K562 (cell line): ENCODE data around the gene APOA1. TPM values are rescaled to one million over a fixed set of nuclear protein-coding genes. Genes with fewer than 3 reads are reported as not detected.
A peak's percentile ranks its signal among the peaks of the same experiment; 100 is the strongest.

Experiments used
- ATAC-seq: fragments of 200-7000 bp; cut with Tn5 transposase; 3 replicates; pipeline ENCODE4 v1.9.1; 2020; ENCODE audit warnings: moderate library complexity
- BruUV-seq: library from RNA; stranded (reverse); fragments of 400-500 nt; replicated peaks from 2 replicates; lab custom pipeline; 2021; lab: Mats Ljungman, UMichigan
- CTCF ChIA-PET: fragments of 300-600 bp; formaldehyde crosslinking; extraction: SDS; loops from one replicate; lab custom pipeline; 2021; ENCODE audit warnings: low intra/inter-chr PET ratio; lab: Yijun Ruan, JAX
- POLR2A ChIA-PET: fragments of 300-600, 350-650 bp; sonication (Branson Sonifier 250); formaldehyde crosslinking; extraction: SDS; loops from one replicate; lab custom pipeline; 2021; ENCODE audit warnings: antibody characterized with exemption, inconsistent platforms; lab: Yijun Ruan, JAX
- DNase-seq, 4 experiments: peaks; one replicate each; pipeline versions ENCODE4 v3.0.0 to v3.0.0-alpha.2; 2011 to 2018; ENCODE audit warnings: low spot score in 3 of 4, mixed read lengths in 3 of 4; ENCODE audit errors: extremely low read depth in 1 of 4
- FAIRE-seq: peaks from 2 replicates; lab custom pipeline; 2011; peaks lifted over from hg19 to GRCh38; lab: Jason Lieb, UNC
- H2AFZ ChIP-seq: 2 replicates; pipeline ENCODE4 v1.6.0; 2011; ENCODE audit warnings: low read depth, low read length, control low read depth, inconsistent platforms
- H3K27ac ChIP-seq: fragments of 200-600 bp; 3 replicates; pipeline ENCODE4 v1.8.0; 2011; ENCODE audit warnings: low read depth, mild to moderate bottlenecking, control low read depth, inconsistent platforms, low read length, moderate library complexity, mixed read lengths; ENCODE audit errors: extremely low read depth
- H3K27me3 ChIP-seq, 2 experiments: fragments of 300-600 bp in 1 of 2; 2 replicates in 1 of 2; 3 replicates in 1 of 2; pipeline versions ENCODE4 v1.6.0 to v1.8.0; 2011; ENCODE audit warnings: inconsistent platforms in 2 of 2, low read length in 2 of 2, mild to moderate bottlenecking in 1 of 2, mixed read lengths in 1 of 2, moderate library complexity in 1 of 2; ENCODE audit not compliant: control insufficient read depth in 2 of 2, insufficient read depth in 2 of 2
- H3K36me3 ChIP-seq: fragments of 300-600 bp; 3 replicates; pipeline ENCODE4 v1.8.0; 2011; ENCODE audit warnings: mild to moderate bottlenecking, low read length, inconsistent platforms; ENCODE audit not compliant: control insufficient read depth, insufficient read depth
- H3K4me1 ChIP-seq, 2 experiments: fragments of 200-600 bp in 1 of 2; replicated peaks in 1 of 2; 2 replicates in 1 of 2; 3 replicates in 1 of 2; pipeline versions ENCODE4 v1.5.1 to v1.8.0; 2011; ENCODE audit warnings: inconsistent platforms in 2 of 2, low read length in 2 of 2, mild to moderate bottlenecking in 1 of 2, mixed read lengths in 1 of 2, moderate library complexity in 1 of 2; ENCODE audit not compliant: control insufficient read depth in 2 of 2, insufficient read depth in 2 of 2
- H3K4me2 ChIP-seq: 2 replicates; pipeline ENCODE4 v1.6.1; 2011; ENCODE audit warnings: low read length, control low read depth, inconsistent platforms, mixed read lengths; ENCODE audit not compliant: insufficient read depth
- H3K4me3 ChIP-seq: fragments of 200-600 bp; sonication (generic), shearing (Covaris generic); 2 replicates; pipeline ENCODE4 v1.5.1; 2016; ENCODE audit warnings: control low read depth, inconsistent platforms
- H3K79me2 ChIP-seq: fragments of 200-600 bp; 3 replicates; pipeline ENCODE4 v1.8.0; 2011; ENCODE audit warnings: low read length, inconsistent platforms; ENCODE audit not compliant: control insufficient read depth, insufficient read depth
- H3K9ac ChIP-seq, 2 experiments: 2 replicates each; pipeline versions ENCODE4 v1.6.0 to v1.6.1; 2011; ENCODE audit warnings: low read depth in 2 of 2, low read length in 2 of 2, control low read depth in 1 of 2, inconsistent platforms in 1 of 2, mild to moderate bottlenecking in 1 of 2, mixed read lengths in 1 of 2; ENCODE audit not compliant: insufficient read depth in 1 of 2
- H3K9me1 ChIP-seq: one replicate; pipeline ENCODE4 v1.6.0; 2011; ENCODE audit warnings: inconsistent platforms, mild to moderate bottlenecking, low read length, moderate library complexity; ENCODE audit not compliant: control insufficient read depth, insufficient read depth
- H3K9me3 ChIP-seq: replicated peaks from 2 replicates; pipeline ENCODE4 v1.5.1; 2011; ENCODE audit warnings: low read depth, low read length, inconsistent platforms; ENCODE audit not compliant: control insufficient read depth, insufficient read depth
- H4K20me1 ChIP-seq: replicated peaks from 2 replicates; pipeline ENCODE4 v1.6.1; 2011; ENCODE audit warnings: low read length, inconsistent platforms, mixed read lengths; ENCODE audit not compliant: control insufficient read depth, insufficient read depth
- AFF1 ChIP-seq, 2 experiments: fragments of 450-650 bp; IDR thresholded peaks; 2 replicates each; pipeline ENCODE4 v1.6.1; 2018; ENCODE audit warnings: mild to moderate bottlenecking in 2 of 2, low read depth in 1 of 2; ENCODE audit not compliant: partially characterized antibody in 2 of 2
- BACH1 ChIP-seq: fragments of 200-800 bp; sonication (Bioruptor generic); IDR thresholded peaks from 2 replicates; pipeline ENCODE4 v1.6.1; 2016; ENCODE audit warnings: missing genetic modification characterization, missing compliant biosample characterization
- BRF2 ChIP-seq: IDR thresholded peaks from 3 replicates; pipeline ENCODE4 v1.6.1; 2011; ENCODE audit warnings: borderline replicate concordance, mild to moderate bottlenecking; ENCODE audit not compliant: insufficient read length, insufficient read depth
- CBX8 ChIP-seq: fragments of 200-600 bp; sonication (generic); IDR thresholded peaks from 2 replicates; pipeline ENCODE4 v1.6.1; 2012; ENCODE audit warnings: borderline replicate concordance, mixed run types, low read depth, mild to moderate bottlenecking, moderate library complexity, mixed read lengths, low read length, control low read depth, inconsistent platforms; ENCODE audit not compliant: poor library complexity, severe bottlenecking; ENCODE audit errors: extremely low read depth
- CC2D1A ChIP-seq: fragments of 450-650 bp; IDR thresholded peaks from 2 replicates; pipeline ENCODE4 v1.6.1; 2017; ENCODE audit warnings: mild to moderate bottlenecking
- ELF4 ChIP-seq: fragments of 450-650 bp; formaldehyde crosslinking; IDR thresholded peaks from 2 replicates; pipeline ENCODE4 v1.4.0; 2022; ENCODE audit warnings: missing genetic modification characterization
- ELK1 ChIP-seq: sonication (generic); formaldehyde crosslinking; IDR thresholded peaks from 2 replicates; pipeline ENCODE4 v1.8.1; 2022; ENCODE audit warnings: missing genetic modification reagents
- GATAD2B ChIP-seq: fragments of 450-650 bp; IDR thresholded peaks from 2 replicates; pipeline ENCODE4 v1.6.1; 2017; ENCODE audit warnings: mild to moderate bottlenecking, borderline replicate concordance
- MAFK ChIP-seq: IDR thresholded peaks from 2 replicates; pipeline ENCODE4 v1.6.1; 2011; ENCODE audit warnings: low read length, improper control_type of control experiment
- PHTF2 ChIP-seq: fragments of 250-450 bp; sonication (Bioruptor Pico); IDR thresholded peaks from 2 replicates; pipeline ENCODE4 v1.5.0; 2021; ENCODE audit warnings: mild to moderate bottlenecking
- SMARCA4 ChIP-seq: fragments of 450-650 bp; IDR thresholded peaks from 2 replicates; pipeline ENCODE4 v1.6.1; 2016
- THRA ChIP-seq: fragments of 450-650 bp; IDR thresholded peaks from 2 replicates; pipeline ENCODE4 v1.6.1; 2017; ENCODE audit warnings: mild to moderate bottlenecking, moderate library complexity
- ZNF274 ChIP-seq: IDR thresholded peaks from 2 replicates; pipeline ENCODE4 v1.6.1; 2011; ENCODE audit warnings: low read depth, mild to moderate bottlenecking, low read length, moderate library complexity, borderline replicate concordance
- ZNF316 ChIP-seq: fragments of 450-650 bp; IDR thresholded peaks from 2 replicates; pipeline ENCODE4 v1.6.1; 2016
- WGBS: fragments of 100-300 bp; shearing (Covaris generic); methylation state at CpG from one replicate; pipeline ENCODE4 v1.1.6; 2016; ENCODE audit warnings: low coverage, mixed read lengths; ENCODE audit not compliant: insufficient coverage; ENCODE audit errors: missing lambda C conversion rate; 5-methylcytosine and 5-hydroxymethylcytosine counted together
- in situ Hi-C: fragments of 300-500 bp; cut with MboI; formaldehyde crosslinking; loops from 4 replicates; pipeline ENCODE4 v1.15.0; 2018; ENCODE audit warnings: inconsistent platforms, mixed read lengths
- intact Hi-C: fragments of 100-400 bp; cut with micrococcal nuclease; formaldehyde crosslinking; loops from 2 replicates; pipeline ENCODE4 v1.14.2; 2022
- polyA plus RNA-seq, 8 experiments: library from polyadenylated mRNA; depleted of rRNA in 4 of 8; stranded (reverse) in 5 of 8; unstranded in 3 of 8; fragments of >200 nt; fragmentation: Nextera tagmentation in 2 of 8; fragmentation: Illumina TruSeq in 1 of 8; extraction: Ambion mirVana in 2 of 8; extraction: Trizol in 1 of 8; gene quantifications; 2 replicates each; pipeline versions ENCODE4 v1.2.1 to v1.2.3, GENCODE V29; 2011 to 2014; ENCODE audit warnings: inconsistent platforms in 1 of 8, missing spikeins in 1 of 8
- total RNA-seq, 7 experiments: library from RNA; depleted of rRNA in 6 of 7; stranded (reverse); fragments of >200 nt in 6 of 7; fragmentation: Illumina TruSeq in 2 of 7; extraction: Trizol in 2 of 7; gene quantifications; 2 replicates each; pipeline versions ENCODE4 v1.2.1 to v1.2.3, GENCODE V29; 2011 to 2021; ENCODE audit warnings: low replicate concordance in 1 of 7

Gene APOA1
- total and polyA plus RNA-seq, 9 of the 15 experiments (the other 6 are each of a cell fraction or from before 2014, with no cell fraction given), result 1.8 TPM; not detected in 8

GRCh38 chr11:116796548-116796947 is 40.9 kb downstream of the APOA1 start (continued):
- TF ChIP-seq BRF2 (no peak), ZNF274 (no peak), ZNF316 (peak; percentile 97), SMARCA4 (peak; percentile 42; the same call in 1 of the 2 replicates), MAFK (peak; percentile 87; the same call in 1 of the 2 replicates), GATAD2B (no peak), THRA (no peak), BACH1 (tag) (peak; percentile 91)

- H3K4me1 ChIP-seq, result peaks cover 14 to 26% of the 10 kb centered on the region in 2 experiments
- ChIA-PET POLR2A (interaction anchor here (0.5 to 0.7 kb wide), 2 partner anchors 41 to 207 kb away, joined by 3 to 4 read pairs; no protein-coding TSS in a partner anchor), CTCF (no interaction called here)
- FAIRE-seq, result no peak
- H3K9me1 ChIP-seq, result no peaks in the 10 kb centered on the region
- H3K9ac ChIP-seq, result no peak overlapping the region
- in situ Hi-C loops (no loop called here), intact Hi-C loops (loop anchor here (5.0 kb wide), 1 partner anchor 432 kb away; no protein-coding TSS in a partner anchor)
- no peaks in the 10 kb centered on the region for H3K36me3 ChIP-seq
- WGBS, result 48% methylated on average over 2 of the region's 2 CpGs
- no TSS peak for BruUV-seq
- H3K27ac ChIP-seq, result no peak overlapping the region
- ATAC-seq, result no peak
- H3K4me2 ChIP-seq, result no peak overlapping the region
- no peaks in the 10 kb centered on the region for H3K79me2 ChIP-seq
- peak overlapping the region; percentile 83; the same call in 1 of the 2 replicates for H2AFZ ChIP-seq
- H3K9me3 ChIP-seq, result no peaks in the 10 kb centered on the region
- no peak overlapping the region for H3K4me3 ChIP-seq
- no peaks in the 10 kb centered on the region for H4K20me1 ChIP-seq
- H3K27me3 ChIP-seq, result no peaks in the 10 kb centered on the region
- no peak for DNase-seq
- TF ChIP-seq CBX8, result no peak
- no peak for TF ChIP-seq PHTF2 (CRISPR knock-in tag)
- TF ChIP-seq CC2D1A, result no peak
- TF ChIP-seq AFF1 (IDR thresholded peaks at IDR 0.05; ENCODE audit: low read depth in 1 of 2, partially characterized antibody in 2 of 2), result no peak
- no peak for TF ChIP-seq ELK1 (CRISPR knock-in tag)
- no peak for TF ChIP-seq ELF4 (CRISPR knock-in tag)
Measured at GRCh38 chr11:116794851-116795250, 42.6 kb downstream of the APOA1 start.
